NCI-H1048 (cell line): Measurements from ENCODE around the gene IGSF3.

Experiments
- DNase-seq: peaks from one replicate; lab custom pipeline; 2025; lab: John Stamatoyannopoulos, UW

The IGSF3 gene

DNA sequence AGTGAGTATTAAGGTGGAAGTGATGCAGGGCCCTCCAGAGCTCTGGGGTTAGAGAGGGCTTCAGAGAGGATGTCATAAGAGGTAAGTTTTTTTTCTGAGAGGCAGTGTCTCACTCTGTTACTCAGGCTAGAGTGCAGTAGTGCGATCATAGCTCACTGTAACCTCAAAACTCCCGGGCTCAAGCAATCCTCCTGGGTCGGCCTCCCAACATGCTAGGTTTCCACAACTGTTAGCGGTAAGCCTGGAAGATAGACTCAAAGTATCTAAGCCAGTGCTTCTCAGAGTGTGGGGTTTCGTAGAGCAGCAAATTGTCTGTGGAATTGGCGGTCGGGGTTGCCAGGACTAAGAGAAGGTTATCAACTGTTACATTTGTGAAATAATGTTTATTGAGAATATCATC lies 18.6 kb upstream of the IGSF3 start:
- DNase-seq: no peak

DNA sequence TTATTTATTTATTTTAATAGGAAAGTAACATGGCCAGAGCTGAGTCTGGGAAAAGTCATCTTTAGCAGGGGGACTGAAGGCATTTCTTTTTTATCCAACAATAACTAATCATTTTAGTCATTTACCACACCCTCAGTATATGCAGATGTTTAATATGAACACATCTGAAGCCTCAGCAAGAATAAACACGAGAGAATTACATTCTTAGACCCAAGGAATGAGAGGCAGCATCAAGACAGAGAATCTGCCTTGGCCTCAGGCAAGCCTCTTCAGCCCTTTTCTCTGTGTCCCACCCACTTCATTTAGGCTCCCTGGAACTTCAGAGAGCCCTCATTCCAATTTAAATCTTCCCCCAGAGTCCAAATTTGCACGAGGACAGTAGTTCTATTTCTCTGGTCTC lies 17.0 kb upstream of the IGSF3 start:
- no peak for DNase-seq

DNA sequence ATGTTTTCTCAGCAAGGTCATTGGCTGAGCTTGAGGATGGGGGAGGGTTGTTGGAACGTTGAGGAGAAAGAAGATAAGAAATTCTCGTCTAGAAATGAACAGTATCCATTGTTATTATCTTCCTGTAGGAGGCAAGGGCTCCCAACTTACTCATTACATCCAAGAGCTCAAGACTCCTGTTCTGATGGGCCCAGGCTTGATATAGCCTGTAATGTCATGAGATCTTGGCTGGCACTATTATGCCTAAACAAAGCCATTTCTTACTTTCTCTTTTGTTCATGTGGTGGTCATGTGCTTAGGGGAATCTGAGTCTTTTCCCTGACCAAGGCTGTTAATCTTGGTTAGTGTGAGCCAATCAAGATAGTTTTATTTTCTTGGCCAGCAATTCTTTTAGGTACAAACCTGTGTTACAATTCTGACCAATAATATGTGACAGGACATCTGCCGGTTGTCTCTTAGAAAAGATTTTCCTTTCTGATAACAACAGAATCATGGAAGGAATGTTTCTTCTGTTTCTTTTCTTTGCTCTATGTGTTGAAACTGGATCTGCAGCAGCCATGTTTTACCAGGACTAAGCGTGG lies 15.2 kb upstream of the IGSF3 start:
- no peak for DNase-seq

DNA sequence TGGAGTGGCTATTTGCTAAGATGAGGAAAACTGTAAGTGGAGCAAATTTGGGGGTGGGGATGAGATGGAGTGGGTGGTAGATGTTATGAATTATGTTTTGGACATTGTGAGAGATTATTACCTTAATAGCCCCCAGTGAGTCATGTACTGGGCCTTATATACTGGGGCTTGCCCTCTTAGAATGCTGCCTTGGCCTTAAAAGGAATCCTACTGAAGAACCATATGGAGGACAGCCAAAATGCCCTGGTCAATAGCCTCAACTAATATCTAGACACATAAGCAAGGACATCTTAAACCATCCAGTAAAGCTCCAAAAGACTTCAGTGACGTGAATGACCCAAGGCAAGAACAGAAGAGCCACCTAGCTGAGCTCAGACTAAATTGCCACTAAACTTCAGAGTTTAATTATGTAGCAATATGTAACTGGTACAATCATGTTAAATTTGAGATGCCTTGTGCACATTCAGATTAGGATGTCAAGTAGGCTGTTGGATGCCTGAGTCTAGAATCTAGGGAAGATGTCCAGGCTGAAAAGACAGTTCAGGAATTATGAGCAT lies 13.9 kb upstream of the IGSF3 start:
- DNase-seq: no peak

DNA sequence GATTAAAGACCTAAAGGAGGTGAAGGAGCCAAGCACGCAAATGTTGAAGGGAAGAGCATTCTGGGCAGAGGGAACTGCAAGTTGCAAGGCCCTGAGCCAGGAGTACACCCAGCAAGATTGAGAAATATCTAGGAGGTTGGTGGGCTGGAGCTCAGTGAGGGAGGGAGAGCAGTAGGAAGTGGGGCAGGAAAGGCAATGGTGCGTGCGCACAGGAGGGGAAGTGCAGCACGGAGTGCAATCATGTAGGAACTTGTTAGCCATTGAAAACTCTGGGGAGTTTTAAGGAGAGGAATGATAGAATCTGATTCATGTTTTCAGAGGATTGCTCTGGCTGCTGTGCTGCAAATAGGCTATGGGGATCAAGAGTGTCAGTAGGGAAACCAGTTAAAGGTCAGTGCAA lies 13.2 kb upstream of the IGSF3 start:
- DNase-seq: no peak

DNA sequence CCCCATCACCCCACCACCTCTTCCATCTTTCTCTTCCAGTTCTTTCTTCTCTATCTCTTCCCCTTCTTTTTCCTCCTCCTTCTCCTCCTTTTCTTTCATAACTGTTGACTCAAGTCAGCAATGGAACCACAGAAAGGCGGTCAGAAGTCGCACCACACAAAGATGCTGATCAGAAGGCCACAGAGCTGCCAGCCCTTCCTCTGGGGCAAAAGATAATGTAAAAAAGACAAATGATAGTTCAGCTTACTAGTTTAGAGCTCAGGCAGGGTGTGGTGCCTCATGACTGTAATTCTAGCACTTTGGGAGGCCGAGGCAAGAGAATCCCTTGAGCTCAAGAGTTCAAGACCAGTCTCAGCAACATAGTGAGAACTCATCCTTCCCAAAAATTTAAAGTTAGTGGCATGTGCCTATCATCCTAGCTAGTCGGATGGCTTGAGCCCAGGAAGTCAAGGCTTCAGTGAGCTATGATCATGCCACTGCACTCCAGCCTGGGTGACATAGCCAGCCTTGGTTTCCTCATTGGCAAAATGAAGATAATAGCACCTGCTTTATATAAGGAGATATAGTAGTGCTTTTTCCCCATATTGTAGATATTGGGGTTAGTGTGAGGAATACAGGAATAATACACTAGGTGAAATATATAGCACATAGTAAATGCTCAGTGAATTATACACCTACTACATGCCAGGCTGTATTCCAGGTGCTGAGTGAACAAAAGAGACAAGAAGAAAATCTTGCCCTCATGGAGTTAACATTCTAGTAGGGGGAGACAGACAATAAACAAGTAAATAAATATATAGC lies 12.5 kb upstream of the IGSF3 start:
- no peak for DNase-seq

DNA sequence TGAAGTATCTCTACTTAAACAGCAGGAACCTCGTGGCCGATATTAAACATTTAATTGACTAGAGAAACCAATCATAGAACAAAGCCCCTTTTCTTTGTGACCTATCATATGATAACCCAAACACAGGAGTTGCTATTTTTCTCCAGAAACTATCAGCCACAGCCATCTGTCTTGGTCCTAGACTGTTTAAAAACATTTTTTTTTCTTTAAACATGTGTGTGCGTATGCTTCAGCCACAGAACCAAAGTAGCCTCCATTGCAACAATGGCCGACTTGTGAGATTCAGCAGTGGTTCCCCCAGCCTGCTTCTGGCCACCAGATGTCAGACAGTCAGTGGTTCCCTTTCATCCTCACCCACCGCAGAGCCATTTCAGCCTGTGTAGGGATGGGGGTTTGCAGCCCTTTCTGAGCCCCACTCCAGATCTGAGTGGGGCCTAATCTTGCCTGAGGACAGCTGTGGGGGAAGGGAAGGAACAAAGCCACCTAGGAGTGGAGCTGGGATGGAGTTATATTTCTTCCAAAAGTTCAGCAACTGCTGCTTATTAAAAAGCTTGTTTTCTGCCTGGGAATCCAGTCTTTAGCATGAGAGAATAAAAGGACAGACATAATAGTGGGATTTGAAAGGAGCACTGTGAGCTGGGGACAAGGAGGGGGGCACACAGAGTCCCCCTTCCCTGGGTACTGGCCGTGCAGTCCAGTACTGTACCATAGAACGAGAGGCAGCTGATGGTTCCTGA lies 11.7 kb upstream of the IGSF3 start:
- DNase-seq: no peak

DNA sequence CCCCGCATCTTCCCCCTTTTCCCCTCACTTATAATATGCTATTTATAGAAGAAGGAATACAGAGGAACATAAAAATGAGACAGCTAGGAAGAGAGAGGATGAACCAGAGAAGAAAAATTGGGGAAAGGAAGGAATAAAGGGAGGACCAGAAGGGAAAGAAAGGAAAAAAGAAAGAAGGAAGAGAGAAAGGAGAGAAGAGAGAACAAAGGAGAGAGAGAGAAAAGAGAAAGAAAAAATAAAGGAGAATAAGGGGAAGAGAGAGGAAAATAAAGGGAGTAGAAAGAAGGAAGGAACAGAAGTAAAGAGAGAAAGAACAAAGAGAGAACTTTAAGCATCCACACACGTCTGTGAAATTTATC lies 11.2 kb upstream of the IGSF3 start:
- DNase-seq: no peak

DNA sequence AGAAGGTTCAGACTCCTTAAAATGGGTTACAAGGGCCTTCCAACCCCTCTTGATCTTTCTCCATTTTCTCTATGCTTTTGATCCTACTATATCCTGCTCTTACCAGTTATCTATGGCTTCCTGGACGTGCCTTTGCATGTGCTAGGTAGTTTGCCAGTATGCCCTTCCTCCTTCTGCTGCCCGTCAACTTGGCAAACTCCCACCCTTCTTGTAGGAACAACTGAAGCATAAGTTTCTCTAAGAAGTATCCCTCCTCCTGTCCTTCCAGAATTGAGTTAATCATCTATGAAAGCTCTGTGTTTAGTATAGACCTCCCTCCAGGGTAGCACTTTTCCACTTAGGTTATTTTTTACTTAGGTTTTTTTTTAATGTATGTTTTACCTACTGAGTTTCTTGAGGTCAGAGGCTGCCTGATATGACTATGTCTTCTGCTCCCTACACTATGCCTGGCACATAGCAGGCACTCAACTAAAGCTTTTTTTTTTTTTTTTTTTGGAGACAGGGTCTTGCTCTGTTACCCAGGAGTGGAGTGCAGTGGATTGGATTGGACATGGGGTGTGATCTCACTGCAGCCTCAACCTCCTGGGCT lies 10.0 kb upstream of the IGSF3 start:
- no peak for DNase-seq

DNA sequence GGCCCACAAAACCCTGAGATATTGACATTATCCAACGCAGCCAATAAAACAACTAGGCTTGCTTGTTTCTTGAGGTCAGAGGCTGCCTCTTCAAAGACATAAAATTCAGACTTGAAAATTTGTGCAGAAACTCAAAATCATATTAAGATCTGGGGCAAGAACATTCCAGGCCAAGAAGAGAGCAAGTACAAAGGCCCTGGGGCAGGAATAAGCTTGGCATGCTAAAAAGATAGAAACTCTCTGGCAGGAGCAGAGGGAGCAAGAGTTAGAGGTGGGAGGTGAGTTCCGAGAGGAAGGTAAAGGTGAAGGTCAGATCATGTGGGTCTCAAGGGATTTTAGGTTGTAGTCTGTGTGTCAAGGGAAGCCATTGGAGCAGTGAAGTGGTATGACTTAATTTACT lies 8.8 kb upstream of the IGSF3 start:
- DNase-seq: no peak

DNA sequence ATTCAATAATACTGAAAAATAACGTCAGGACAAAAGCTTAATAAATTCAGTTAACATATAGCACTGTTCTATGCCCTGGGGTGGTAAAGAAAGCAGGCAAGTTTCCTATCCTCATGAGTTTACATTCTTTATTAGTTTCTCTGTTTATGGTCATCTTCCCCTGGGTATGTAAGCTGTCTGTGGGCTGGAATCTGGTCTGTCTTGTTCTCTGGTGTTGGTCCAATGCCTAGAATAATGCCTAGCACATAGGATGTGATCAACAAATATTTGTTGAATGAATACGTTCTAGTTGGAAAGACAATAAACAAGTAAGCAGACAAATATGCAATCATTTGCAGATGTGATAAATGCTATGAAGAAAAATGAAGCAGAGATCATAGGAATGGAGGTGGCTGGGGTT lies 7.2 kb upstream of the IGSF3 start:
- DNase-seq: no peak

DNA sequence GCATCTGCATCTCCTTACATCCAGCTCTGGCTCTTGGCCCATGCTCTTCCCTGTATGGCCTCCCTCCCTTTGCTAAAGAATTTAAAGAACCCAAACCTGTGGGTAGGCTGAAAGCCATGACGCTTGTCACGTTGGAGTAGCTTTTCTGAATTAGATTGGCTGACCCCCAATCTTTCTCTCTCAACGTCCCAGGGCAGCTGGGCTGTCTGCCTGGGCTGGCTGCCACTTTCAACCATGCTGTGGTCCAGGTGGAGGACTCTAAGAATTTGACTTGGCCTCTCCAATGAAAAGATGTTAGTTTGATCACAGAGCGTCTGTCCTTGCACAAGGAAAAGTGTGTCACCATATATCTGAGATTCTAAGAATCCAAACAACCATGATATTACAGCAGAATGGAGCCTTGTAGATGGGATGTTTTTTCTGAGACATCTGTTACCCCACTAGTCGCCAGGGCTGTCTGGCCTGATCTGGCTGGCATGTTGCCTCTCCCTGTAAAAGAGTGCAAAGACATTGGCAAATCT lies 6.5 kb upstream of the IGSF3 start:
- DNase-seq: no peak

DNA sequence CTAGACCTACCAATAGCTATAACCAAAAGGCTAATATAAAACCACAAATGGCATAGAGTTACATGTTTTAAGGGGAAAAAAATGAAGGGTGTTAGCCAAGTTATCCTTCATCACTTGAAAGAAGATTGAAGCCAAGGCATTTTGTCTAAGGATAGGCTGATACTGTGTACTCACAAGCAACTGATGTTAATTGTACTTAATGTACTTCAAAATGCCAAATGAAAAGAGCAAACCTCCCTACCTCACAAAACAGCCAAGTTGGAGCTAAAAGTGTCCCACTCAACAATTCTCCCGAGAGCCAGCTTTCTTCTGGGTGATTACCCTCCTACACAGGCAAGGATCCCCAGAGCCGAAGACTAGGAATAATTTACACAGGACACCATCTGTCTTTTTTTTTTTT lies 4.4 kb upstream of the IGSF3 start:
- no peak for DNase-seq

DNA sequence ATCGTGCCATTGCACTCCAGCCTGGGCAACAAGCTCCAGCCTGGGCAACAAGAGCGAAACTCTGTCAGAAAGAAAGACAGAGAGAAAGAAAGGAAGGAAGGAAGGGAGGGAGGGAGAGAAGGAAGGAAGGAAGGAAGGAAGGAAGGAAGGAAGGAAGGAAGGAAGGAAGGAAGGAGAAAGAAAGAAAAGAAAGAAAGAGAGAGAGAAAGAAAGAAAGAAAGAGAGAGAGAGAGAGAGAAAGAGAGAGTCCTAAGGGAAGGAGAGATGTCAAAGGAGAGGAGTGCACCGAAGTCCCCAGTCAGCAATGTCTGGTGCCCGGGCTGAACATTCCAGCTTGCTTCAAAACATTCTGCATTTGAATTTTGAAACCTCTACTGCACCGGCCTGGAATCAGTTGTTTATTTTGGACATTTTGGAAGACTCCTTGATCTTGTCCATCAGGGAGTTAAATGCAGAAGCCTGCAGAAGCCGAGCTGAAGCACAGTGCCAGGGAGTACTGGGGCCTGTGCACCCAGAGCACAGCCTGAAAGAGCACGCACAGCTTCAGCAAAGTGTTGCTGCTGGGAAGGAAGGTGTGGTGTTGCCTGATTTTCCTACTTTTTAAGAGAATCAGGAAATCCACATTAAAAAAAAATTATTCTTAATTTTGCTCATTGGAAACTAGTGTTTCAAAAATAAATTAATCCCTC lies 3.7 kb upstream of the IGSF3 start:
- no peak for DNase-seq

DNA sequence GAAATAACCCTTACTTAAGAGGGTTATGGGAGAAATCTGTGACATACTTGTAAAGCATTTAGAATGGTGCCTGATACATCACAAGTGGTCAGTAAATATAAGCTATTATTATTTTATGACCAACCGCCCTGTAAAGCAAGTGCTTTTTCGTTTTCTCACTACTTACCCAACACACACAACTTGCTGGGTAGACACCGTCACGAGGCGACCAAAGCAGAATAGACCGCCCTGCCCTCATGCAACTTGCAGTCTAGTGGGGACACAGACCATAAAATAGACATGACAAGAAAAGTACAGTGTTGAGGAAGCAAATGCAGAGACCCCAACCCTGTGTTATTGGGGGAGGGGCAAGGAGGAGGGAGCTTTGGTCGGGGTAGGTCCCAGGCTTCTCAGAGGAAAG lies 744 bp upstream of the IGSF3 start:
- no peak for DNase-seq

DNA sequence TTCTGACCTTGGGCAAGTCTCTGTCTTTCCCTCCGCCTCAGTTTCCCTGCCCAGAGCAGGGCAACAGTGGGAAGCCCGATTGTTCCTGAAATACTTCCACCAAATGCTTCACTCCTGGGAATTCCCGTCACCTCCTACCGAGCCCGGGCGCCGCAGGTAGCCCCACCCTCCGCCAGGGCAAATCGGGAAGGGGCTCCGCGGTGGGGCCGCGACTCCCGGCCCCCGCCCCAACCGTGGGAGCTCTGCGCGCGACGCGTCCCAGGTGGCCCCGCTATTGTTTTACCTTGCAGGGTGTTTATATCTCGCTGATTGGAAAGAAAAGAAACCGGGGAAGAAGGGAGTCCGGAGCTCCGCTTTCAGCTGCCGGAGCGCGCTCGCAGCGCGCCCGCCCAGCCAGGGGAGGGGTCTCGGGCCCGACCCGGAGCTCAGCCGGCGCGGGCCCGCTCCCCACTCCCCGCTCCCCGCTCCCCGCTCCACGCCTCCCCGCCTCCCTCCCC lies 407 bp downstream of the IGSF3 start:
- DNase-seq: no peak

DNA sequence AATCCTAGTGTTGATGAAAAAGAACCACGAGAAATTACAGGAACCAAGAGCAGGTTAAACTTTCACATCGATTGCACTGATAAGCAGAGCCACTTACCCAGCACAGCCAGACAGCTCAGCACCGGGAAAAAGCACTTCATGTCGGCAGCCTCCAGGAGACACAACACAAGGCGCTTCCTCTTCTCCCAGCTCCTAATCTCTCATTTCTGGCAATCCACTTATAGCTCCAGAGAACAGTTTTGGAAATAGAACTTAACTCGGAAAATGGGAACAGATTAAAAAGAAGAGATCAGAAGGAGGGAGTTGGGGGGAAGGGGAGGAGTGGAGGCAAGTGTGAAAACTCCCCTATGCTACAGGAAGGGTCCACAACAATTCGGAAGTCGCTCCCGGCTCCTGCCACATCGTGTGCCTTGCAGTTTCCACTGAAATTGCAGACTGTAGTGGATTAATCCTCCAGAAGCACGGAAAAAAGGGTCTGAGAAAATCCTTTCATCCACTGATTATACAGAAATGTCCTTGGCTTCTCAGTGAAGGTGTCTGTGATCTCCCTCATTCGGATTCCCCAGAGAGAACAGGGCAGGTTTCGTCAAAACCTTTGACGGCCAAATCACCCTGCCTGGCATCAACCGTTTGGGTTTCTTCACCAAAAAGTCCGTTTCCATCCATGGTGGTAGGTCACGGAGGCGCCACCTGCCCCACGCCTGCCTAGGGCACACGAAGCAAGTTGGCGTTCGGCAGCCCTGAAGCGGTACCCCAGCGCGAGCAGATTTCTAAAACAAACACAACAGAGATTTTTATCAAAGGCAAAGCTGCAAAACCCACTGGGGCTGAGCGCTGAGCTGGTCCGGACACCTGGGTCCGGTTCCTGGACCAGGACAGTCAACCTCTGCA lies 1.1 kb downstream of the IGSF3 start:
- no peak for DNase-seq

DNA sequence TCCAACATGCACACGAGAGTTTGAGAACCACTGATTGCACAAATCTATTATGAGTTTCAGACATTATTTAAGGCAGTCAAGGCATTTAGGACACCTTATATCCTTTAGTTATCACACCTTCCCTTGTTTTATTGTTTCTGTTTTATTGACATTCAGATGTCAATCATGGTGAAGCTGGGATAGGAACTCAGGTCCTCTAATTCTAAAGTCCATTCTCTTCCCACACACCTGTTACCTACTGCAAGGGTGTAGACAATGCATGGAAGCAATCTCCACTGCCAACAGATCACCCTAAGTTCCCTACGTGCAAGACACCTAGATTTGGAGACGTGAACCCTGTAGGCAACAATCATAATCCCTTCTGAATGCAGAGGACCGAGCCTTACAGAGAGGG lies 2.6 kb downstream of the IGSF3 start:
- no peak for DNase-seq

DNA sequence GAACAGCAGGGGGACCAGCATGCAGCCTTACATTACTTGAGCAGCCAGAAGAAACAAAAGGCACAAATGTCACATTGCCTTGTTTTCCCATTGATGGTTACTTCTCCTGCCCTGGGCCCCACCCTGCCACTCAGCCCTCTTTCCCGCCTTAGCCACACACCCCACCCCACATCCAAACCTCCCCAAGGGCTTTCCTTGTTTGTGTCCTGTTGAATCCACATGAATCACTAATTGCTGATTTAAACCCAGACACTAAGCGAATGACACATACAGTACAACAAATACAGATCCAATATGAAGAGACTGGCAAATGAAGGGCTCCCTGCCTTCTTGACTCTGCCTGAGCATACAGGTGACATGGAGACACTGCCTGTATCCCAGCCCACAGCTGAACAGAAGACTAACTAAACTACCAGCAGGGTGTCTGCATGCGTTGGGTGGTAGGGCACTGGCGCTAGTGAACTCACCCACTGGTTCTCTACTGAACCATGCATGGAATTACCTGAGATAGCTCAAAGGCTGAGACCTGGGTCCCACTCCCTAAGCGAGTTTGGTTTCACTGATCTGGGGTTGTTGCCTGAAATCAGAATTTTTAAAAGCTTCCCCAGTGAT lies 3.1 kb downstream of the IGSF3 start:
- no peak for DNase-seq

DNA sequence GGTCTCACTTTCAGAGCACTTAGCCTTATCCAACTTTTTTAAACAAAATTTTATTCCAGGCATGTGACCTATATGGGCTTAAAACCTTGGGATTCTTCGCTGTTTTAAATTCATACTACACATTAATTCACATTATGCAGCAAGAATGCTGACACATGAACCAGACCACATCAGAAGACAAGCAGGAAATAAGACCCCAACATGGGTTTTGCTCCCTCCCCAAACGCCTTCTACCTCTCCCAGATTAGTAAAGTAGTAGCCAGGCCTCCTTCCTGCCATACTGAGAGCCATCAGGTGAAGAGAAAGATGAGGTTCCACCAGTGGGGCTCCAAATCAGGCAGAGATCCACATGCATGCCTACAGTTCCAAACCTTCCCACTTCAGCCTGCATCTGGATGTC lies 3.7 kb downstream of the IGSF3 start:
- DNase-seq: no peak
